Loucy (cell line): ENCODE results near the gene GPATCH2L.

Source experiments
- CTCF ChIP-seq: fragments of 200-600 bp; sonication (generic); conservative IDR thresholded peaks from 2 replicates; pipeline ENCODE4 v1.5.1; 2014; ENCODE audit warnings: mild to moderate bottlenecking, antibody characterized with exemption, low read length
- EZH2phosphoT487 ChIP-seq: fragments of 200-600 bp; IDR thresholded peaks from 2 replicates; pipeline ENCODE4 v1.6.1; 2018; ENCODE audit warnings: antibody characterized with exemption, mild to moderate bottlenecking, moderate library complexity, borderline replicate concordance

GRCh38 chr14:76175942-76176341, 24.2 kb downstream of the GPATCH2L start:
- no peak for TF ChIP-seq EZH2phosphoT487
- no peak for TF ChIP-seq CTCF
